HEK293T (cell line): ENCODE results near the gene LRRC27.

Experiments
- CTCF ChIA-PET: fragments of 350-600 bp; formaldehyde crosslinking; extraction: SDS; loops from one replicate; lab custom pipeline; 2021; ENCODE audit warnings: antibody characterized with exemption, inconsistent platforms; lab: Yijun Ruan, JAX
- POLR2A ChIA-PET: fragments of 350-600 bp; formaldehyde crosslinking; extraction: SDS; loops from one replicate; lab custom pipeline; 2020; ENCODE audit warnings: antibody characterized with exemption, inconsistent platforms; lab: Yijun Ruan, JAX
- DNase-seq: peaks from one replicate; pipeline ENCODE4 v3.0.0; 2012; ENCODE audit warnings: mixed read lengths; ENCODE audit errors: extremely low spot score
- ARNT ChIP-seq: fragments of 450-650 bp; IDR thresholded peaks from 2 replicates; pipeline ENCODE4 v1.6.1; 2017; ENCODE audit warnings: mild to moderate bottlenecking
- BHLHE40 ChIP-seq: fragments of 450-650 bp; IDR thresholded peaks from 2 replicates; pipeline ENCODE4 v1.6.1; 2016; ENCODE audit warnings: mild to moderate bottlenecking, moderate library complexity, borderline replicate concordance
- CTBP1 ChIP-seq: fragments of 450-650 bp; IDR thresholded peaks from 2 replicates; pipeline ENCODE4 v1.6.1; 2016; ENCODE audit warnings: borderline replicate concordance
- ELF4 ChIP-seq: fragments of 450-650 bp; IDR thresholded peaks from 2 replicates; pipeline ENCODE4 v1.6.1; 2017; ENCODE audit warnings: antibody characterized with exemption
- FOXA1 ChIP-seq: fragments of 450-650 bp; IDR thresholded peaks from 2 replicates; pipeline ENCODE4 v1.6.1; 2016; ENCODE audit warnings: mild to moderate bottlenecking
- FOXK2 ChIP-seq: fragments of 450-650 bp; IDR thresholded peaks from 2 replicates; pipeline ENCODE4 v1.6.1; 2016; ENCODE audit warnings: mild to moderate bottlenecking
- FOXM1 ChIP-seq: fragments of 450-650 bp; IDR thresholded peaks from 2 replicates; pipeline ENCODE4 v1.6.1; 2017; ENCODE audit warnings: mild to moderate bottlenecking, borderline replicate concordance
- HDGF ChIP-seq: fragments of 450-650 bp; IDR thresholded peaks from 2 replicates; pipeline ENCODE4 v1.6.1; 2017; ENCODE audit warnings: antibody characterized with exemption, borderline replicate concordance
- L3MBTL2 ChIP-seq: fragments of 450-650 bp; conservative IDR thresholded peaks from 2 replicates; pipeline ENCODE4 v1.6.1; 2016; ENCODE audit warnings: mild to moderate bottlenecking
- LEF1 ChIP-seq: fragments of 450-650 bp; IDR thresholded peaks from 2 replicates; pipeline ENCODE4 v1.6.1; 2017; ENCODE audit warnings: mild to moderate bottlenecking, borderline replicate concordance
- NFRKB ChIP-seq: fragments of 450-650 bp; IDR thresholded peaks from 2 replicates; pipeline ENCODE4 v1.6.1; 2016; ENCODE audit warnings: mild to moderate bottlenecking, moderate library complexity
- SP1 ChIP-seq: fragments of 450-650 bp; IDR thresholded peaks from 2 replicates; pipeline ENCODE4 v1.6.1; 2017
- SUZ12 ChIP-seq: fragments of 450-650 bp; IDR thresholded peaks from 2 replicates; pipeline ENCODE4 v1.6.1; 2016; ENCODE audit warnings: mild to moderate bottlenecking
- TARDBP ChIP-seq: fragments of 450-650 bp; IDR thresholded peaks from 2 replicates; pipeline ENCODE4 v1.6.1; 2016
- ZNF384 ChIP-seq: fragments of 450-650 bp; IDR thresholded peaks from 2 replicates; pipeline ENCODE4 v1.6.1; 2016
- TF ChIP-seq, protein P1 (sequence below): fragments of 450-650 bp; IDR thresholded peaks from 2 replicates; pipeline ENCODE4 v1.6.1; 2016

LRRC27 gene

DNA sequence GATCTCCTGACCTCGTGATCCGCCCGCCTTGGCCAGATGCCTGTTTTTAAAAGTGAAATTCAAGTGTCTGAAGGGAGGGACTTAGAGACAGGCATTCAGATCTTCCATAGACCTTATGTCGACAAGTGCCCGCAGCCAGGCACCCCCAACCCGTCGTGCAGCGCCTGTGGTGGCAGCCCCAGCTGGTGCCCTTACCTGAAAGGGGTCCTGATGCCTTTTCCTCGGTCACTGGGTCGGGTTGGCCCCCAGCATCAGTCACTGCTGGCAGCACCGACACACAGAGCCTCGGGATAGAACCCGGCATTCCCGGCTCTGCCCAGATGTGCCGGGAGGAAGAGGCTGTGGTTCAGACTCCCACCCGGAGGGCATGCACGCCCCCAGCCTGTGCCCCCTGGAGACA lies 23.3 kb downstream of the LRRC27 start:
- CTCF ChIA-PET, result interaction anchor here (0.6 kb wide), 1 partner anchor 788 kb away, joined by 3 read pairs; no protein-coding TSS in a partner anchor
- POLR2A ChIA-PET, result interaction anchor here (1.2 kb wide), 1 partner anchor 20 kb away, joined by 3 read pairs; no protein-coding TSS in a partner anchor
- no peak for DNase-seq
- TF ChIP-seq SP1 (no peak), FOXA1 (no peak), ZNF384 (no peak), ARNT (no peak), HDGF (no peak)

DNA sequence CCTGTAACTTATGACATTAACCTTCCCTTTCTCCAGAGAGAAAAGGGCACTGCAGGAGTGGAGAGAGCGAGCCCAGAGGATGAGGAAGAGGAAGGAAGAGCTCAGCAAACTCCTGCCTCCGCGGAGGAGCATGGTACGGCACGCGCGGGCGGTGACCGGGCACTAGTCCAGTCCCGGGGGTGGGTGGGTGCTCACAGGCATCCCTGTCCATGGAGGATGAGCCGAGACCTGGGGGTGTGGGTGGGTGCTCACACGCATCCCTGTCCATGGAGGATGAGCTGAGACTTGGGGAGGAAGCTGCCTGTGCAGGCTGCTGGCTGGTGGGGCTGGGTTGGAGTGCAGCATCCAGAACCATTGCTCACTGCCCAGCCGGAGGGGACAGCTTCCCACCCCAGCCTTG lies 23.8 kb downstream of the LRRC27 start:
- no peak for DNase-seq
- CTCF ChIA-PET, result interaction anchor here (0.6 to 1.0 kb wide), 3 partner anchors 18 to 788 kb away, joined by 3 to 6 read pairs (median 4); no protein-coding TSS in a partner anchor
- TF ChIP-seq FOXA1 (no peak), FOXK2 (no peak), HDGF (no peak), NFRKB (no peak), ELF4 (no peak), FOXM1 (no peak), ZNF384 (no peak), TARDBP (no peak), SUZ12 (no peak), ARNT (no peak), BHLHE40 (no peak), CTBP1 (no peak), L3MBTL2 (no peak)
- TF ChIP-seq, protein P1, sequence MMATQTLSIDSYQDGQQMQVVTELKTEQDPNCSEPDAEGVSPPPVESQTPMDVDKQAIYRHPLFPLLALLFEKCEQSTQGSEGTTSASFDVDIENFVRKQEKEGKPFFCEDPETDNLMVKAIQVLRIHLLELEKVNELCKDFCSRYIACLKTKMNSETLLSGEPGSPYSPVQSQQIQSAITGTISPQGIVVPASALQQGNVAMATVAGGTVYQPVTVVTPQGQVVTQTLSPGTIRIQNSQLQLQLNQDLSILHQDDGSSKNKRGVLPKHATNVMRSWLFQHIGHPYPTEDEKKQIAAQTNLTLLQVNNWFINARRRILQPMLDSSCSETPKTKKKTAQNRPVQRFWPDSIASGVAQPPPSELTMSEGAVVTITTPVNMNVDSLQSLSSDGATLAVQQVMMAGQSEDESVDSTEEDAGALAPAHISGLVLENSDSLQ, result no peak
- POLR2A ChIA-PET, result interaction anchor here (1.2 kb wide), 1 partner anchor 20 kb away, joined by 3 read pairs; no protein-coding TSS in a partner anchor

DNA sequence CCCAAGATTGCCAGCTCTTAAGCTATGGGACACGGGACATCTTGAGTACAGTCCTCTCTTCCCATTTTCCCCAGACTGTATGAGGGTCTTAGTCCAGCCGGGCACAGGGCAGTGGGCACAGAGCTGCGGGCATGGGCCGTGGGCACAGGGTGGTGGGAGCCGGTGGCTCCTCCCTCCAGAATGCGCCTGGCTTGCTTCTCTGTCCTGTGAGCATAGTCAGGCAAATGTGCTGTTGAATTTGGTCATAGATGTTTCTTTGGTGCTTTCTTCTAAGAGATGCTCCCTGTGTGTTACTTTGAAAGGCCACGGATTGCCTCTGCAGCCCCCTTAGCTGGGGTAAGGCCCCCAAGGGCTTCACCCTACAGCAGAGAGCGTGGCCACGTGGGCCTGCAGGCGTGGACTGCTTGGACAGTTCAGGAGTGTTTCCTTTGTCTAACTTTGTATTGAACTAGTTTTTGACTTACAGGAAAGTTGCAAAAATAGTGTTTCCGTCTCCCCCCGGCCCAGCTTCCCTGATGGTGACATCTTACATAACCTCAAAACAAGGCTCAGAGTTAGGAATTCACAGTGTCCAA lies 24.7 kb downstream of the LRRC27 start:
- ChIA-PET POLR2A (interaction anchor here (1.2 kb wide), 1 partner anchor 21 kb away, joined by 3 read pairs; no protein-coding TSS in a partner anchor), CTCF (interaction anchor here (0.6 to 1.0 kb wide), 2 partner anchors 17 to 145 kb away, joined by 4 to 6 read pairs; no protein-coding TSS in a partner anchor)
- TF ChIP-seq HDGF (no peak), L3MBTL2 (no peak), BHLHE40 (no peak), CTBP1 (no peak), ZNF384 (no peak), FOXM1 (no peak)
- TF ChIP-seq, protein P1, result no peak
- no peak for DNase-seq

DNA sequence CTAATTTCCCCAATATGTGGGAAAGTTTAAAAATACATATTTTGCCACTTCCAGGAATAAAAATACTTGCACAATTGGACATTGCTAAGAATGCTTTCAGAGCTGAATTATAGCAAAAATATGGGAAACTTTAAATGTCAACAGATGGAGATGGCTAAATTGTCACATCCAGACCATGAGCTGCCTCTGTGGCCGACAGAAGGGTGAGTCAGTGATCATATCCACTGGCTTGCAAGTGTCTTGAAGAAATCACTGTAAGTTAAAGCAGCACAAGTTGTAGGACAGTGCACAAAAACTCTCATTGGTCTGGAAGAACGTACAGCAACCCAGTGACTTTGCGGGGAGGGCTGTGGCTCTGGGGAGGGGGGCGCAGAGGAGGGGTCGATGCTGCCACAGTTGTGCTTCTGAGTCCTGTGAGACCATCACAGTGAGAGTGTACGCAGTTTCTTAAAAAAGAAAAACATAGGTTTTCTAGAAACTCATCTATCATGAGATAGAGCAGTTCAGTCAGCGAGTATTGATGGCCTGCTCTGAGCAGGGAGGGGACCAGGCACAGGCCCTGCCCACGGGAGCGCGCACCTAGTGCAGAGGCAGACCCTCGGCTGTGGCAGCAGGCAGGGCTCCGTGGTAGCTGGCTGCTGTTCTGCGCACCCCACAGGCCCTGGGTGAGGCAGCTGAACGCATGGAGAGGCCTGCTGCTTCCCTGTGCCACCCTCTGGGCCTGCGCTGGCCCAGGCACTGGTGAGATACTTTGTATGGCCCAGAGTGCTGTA lies 25.5 kb downstream of the LRRC27 start:
- TF ChIP-seq ELF4 (no peak), FOXM1 (no peak), SP1 (no peak), L3MBTL2 (no peak), ARNT (no peak), LEF1 (no peak), SUZ12 (no peak), FOXK2 (no peak), FOXA1 (no peak), ZNF384 (no peak), NFRKB (no peak)
- TF ChIP-seq, protein P1, result no peak
- DNase-seq, result no peak
- ChIA-PET CTCF (no interaction called here), POLR2A (no interaction called here)

DNA sequence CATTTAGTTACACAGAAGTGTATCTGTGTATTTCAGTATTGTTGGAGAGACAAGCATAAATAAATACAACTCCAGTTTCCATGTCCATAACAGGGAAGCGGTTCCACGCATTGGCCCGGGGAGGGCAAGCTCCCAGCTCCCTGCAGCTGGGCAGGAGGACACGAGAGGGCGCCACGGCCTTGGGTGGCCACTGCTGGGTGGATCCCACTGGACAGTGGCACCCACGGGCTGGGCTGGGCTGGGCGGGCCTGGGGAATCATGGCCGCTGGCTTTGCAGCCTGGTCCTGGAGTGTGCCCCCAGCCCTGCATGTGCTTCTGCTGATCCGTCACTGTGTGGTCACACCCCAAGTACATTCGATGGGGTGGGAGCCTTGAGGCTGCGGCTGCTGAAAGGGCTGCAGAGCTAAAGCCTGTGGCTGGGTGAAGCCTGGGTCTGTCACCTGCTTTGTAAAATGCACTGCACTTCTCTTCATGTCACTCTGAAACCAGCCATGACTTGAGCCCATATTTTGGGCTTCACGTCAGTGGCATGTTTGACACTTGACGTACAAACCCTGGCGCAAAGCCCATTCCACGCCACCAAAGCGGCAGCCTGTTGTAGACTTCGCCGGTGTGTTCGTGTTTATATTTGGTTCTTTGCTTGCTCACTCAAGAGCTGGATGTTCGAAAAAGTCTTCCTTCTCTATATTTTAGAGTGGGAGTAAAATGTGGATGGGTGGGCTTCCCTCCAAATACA lies 27.5 kb downstream of the LRRC27 start:
- DNase-seq, result no peak
- TF ChIP-seq FOXM1 (no peak), LEF1 (no peak), L3MBTL2 (no peak), FOXA1 (no peak), ARNT (no peak), ELF4 (no peak), FOXK2 (no peak), BHLHE40 (no peak), CTBP1 (no peak), SUZ12 (no peak), TARDBP (no peak), ZNF384 (no peak), HDGF (no peak), SP1 (no peak), NFRKB (no peak)
- TF ChIP-seq, protein P1, result no peak
- POLR2A ChIA-PET, result no interaction called here
- CTCF ChIA-PET, result interaction anchor here (1.0 kb wide), 1 partner anchor 95 kb away, joined by 3 read pairs; no protein-coding TSS in a partner anchor
